Neutrophil (primary cell): ENCODE data around the gene OVCA2.

Source experiments
- H3K27ac ChIP-seq: fragments of 200-600 bp; sonication (generic); 2 replicates; pipeline ENCODE4 v1.5.1; 2016; ENCODE audit warnings: mild to moderate bottlenecking, moderate library complexity
- H3K27me3 ChIP-seq: fragments of 200-600 bp; sonication (generic); 2 replicates; pipeline ENCODE4 v1.6.0; 2016; ENCODE audit warnings: mild to moderate bottlenecking
- H3K36me3 ChIP-seq: fragments of 200-600 bp; sonication (generic); 2 replicates; pipeline ENCODE4 v1.5.1; 2017
- H3K4me1 ChIP-seq, 2 experiments: fragments of 200-600 bp in 1 of 2; sonication (generic) in 1 of 2; 1 replicate in 1 of 2; 2 replicates in 1 of 2; pipeline versions ENCODE4 v1.5.1 to v1.6.1; 2013 to 2016; ENCODE audit warnings: low read depth in 1 of 2, low read length in 1 of 2, mild to moderate bottlenecking in 1 of 2, moderate library complexity in 1 of 2; ENCODE audit not compliant: control insufficient read depth in 1 of 2, insufficient read depth in 1 of 2
- H3K4me3 ChIP-seq, 2 experiments: fragments of 200-600 bp in 1 of 2; sonication (generic) in 1 of 2; 1 replicate in 1 of 2; 2 replicates in 1 of 2; pipeline ENCODE4 v1.5.1; 2013 to 2016; ENCODE audit warnings: low read depth in 1 of 2, low read length in 1 of 2, mild to moderate bottlenecking in 1 of 2, moderate library complexity in 1 of 2
- H3K9me3 ChIP-seq: fragments of 200-600 bp; sonication (generic); 2 replicates; pipeline ENCODE4 v1.5.1; 2016
- TF ChIP-seq, protein P1 (sequence below): fragments of 200-600 bp; sonication (generic); IDR thresholded peaks from 2 replicates; pipeline ENCODE4 v1.5.1; 2016; ENCODE audit warnings: antibody characterized with exemption

Gene OVCA2

DNA sequence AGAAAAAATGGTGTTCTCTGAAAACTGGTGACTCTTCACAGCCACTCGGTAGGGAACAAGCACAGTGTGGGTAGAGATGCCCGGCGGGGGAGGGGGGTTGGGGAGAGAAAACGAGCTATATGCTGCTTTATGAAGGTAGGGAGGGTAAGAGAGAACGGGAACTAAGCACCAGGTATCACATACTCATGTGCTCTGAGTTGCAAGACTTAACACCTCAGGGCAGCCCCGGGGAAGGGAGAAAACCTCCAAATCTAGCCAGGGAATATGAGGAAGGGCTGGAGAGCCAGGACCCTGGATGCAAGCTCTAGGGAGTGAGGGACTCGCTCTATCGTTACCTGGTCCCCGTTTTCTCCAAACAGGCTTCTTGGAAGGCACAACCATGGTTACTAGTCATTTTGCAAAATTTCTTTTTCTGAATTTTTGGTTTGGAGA is 48.4 kb downstream of the OVCA2 start:
- no peak overlapping the region for H3K27ac ChIP-seq
- no peaks in the 10 kb centered on the region for H3K9me3 ChIP-seq
- no peaks in the 10 kb centered on the region for H3K36me3 ChIP-seq
- H3K4me3 ChIP-seq, result no peak overlapping the region
- TF ChIP-seq, protein P1, sequence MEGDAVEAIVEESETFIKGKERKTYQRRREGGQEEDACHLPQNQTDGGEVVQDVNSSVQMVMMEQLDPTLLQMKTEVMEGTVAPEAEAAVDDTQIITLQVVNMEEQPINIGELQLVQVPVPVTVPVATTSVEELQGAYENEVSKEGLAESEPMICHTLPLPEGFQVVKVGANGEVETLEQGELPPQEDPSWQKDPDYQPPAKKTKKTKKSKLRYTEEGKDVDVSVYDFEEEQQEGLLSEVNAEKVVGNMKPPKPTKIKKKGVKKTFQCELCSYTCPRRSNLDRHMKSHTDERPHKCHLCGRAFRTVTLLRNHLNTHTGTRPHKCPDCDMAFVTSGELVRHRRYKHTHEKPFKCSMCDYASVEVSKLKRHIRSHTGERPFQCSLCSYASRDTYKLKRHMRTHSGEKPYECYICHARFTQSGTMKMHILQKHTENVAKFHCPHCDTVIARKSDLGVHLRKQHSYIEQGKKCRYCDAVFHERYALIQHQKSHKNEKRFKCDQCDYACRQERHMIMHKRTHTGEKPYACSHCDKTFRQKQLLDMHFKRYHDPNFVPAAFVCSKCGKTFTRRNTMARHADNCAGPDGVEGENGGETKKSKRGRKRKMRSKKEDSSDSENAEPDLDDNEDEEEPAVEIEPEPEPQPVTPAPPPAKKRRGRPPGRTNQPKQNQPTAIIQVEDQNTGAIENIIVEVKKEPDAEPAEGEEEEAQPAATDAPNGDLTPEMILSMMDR, result no peak
- peaks cover 62 to 66% of the 10 kb centered on the region in 2 experiments for H3K4me1 ChIP-seq
- H3K27me3 ChIP-seq, result no peaks in the 10 kb centered on the region

DNA sequence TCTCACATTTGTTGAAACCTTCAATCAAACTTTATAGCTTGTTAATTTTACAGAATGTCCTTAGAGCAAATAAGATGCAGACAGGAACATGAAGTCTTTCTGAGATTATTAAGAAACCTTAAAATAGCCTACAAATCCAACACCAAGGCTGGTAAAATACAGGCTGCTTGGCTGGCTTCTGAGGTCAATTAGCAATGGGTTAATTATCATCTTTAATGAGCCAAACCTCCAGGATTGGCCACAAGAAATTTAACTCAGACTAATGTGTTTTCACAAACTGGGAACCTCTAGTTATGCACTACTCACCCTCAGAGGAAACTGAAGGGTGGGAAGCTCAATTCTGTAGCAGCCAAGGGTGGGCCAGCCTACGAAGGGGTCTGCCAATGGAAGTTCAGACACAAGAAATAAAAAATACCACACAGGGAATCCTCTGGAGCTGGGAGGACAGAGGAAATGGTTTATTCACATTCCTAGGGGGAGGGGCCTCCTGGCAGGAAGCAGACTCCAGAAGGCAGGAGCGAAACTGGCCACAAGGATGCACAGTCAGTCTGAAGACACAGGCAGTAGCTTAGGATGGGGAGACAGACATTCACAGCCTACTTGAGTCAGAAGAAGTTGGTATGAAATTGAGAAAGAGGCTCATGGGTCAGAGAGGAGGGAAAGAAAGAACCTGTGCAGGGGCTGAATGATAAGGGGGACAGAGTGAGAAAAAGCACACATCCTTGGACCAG is 49.1 kb downstream of the OVCA2 start:
- TF ChIP-seq, protein P1, result no peak
- H3K4me3 ChIP-seq, result no peak overlapping the region

GRCh38 chr17:2092253-2092652 is 50.4 kb downstream of the OVCA2 start:
- no peaks in the 10 kb centered on the region for H3K36me3 ChIP-seq
- TF ChIP-seq, protein P1, result no peak
- H3K27ac ChIP-seq, result no peak overlapping the region
- H3K9me3 ChIP-seq, result no peaks in the 10 kb centered on the region
- no peaks in the 10 kb centered on the region for H3K27me3 ChIP-seq
- no peak overlapping the region for H3K4me3 ChIP-seq
- peaks cover 42 to 45% of the 10 kb centered on the region in 2 experiments for H3K4me1 ChIP-seq

More for the DNA sequence above, 49.1 kb downstream of the OVCA2 start:
- no peaks in the 10 kb centered on the region for H3K36me3 ChIP-seq
- H3K4me1 ChIP-seq, result peaks cover 55 to 58% of the 10 kb centered on the region in 2 experiments
- H3K27me3 ChIP-seq, result no peaks in the 10 kb centered on the region
- H3K27ac ChIP-seq, result no peak overlapping the region
- no peaks in the 10 kb centered on the region for H3K9me3 ChIP-seq
